ENCODE data around the gene CES3.

GRCh38 chr16:66923866-66924265, 37.2 kb upstream of the CES3 start:
- TF ChIP-seq EP300 (IDR thresholded peaks at IDR 0.05) (no peak), POLR2A (IDR thresholded peaks at IDR 0.05) (no peak)
- TF ChIP-seq, protein P1, sequence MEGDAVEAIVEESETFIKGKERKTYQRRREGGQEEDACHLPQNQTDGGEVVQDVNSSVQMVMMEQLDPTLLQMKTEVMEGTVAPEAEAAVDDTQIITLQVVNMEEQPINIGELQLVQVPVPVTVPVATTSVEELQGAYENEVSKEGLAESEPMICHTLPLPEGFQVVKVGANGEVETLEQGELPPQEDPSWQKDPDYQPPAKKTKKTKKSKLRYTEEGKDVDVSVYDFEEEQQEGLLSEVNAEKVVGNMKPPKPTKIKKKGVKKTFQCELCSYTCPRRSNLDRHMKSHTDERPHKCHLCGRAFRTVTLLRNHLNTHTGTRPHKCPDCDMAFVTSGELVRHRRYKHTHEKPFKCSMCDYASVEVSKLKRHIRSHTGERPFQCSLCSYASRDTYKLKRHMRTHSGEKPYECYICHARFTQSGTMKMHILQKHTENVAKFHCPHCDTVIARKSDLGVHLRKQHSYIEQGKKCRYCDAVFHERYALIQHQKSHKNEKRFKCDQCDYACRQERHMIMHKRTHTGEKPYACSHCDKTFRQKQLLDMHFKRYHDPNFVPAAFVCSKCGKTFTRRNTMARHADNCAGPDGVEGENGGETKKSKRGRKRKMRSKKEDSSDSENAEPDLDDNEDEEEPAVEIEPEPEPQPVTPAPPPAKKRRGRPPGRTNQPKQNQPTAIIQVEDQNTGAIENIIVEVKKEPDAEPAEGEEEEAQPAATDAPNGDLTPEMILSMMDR (IDR thresholded peaks at IDR 0.05), result no peak
